Measurements from ENCODE around the gene CCR8. TPM values are rescaled to one million over a fixed set of nuclear protein-coding genes. Genes with fewer than 3 reads are reported as not detected.

CCR8 gene
- total and polyA plus RNA-seq, 12 donors: not detected

DNA sequence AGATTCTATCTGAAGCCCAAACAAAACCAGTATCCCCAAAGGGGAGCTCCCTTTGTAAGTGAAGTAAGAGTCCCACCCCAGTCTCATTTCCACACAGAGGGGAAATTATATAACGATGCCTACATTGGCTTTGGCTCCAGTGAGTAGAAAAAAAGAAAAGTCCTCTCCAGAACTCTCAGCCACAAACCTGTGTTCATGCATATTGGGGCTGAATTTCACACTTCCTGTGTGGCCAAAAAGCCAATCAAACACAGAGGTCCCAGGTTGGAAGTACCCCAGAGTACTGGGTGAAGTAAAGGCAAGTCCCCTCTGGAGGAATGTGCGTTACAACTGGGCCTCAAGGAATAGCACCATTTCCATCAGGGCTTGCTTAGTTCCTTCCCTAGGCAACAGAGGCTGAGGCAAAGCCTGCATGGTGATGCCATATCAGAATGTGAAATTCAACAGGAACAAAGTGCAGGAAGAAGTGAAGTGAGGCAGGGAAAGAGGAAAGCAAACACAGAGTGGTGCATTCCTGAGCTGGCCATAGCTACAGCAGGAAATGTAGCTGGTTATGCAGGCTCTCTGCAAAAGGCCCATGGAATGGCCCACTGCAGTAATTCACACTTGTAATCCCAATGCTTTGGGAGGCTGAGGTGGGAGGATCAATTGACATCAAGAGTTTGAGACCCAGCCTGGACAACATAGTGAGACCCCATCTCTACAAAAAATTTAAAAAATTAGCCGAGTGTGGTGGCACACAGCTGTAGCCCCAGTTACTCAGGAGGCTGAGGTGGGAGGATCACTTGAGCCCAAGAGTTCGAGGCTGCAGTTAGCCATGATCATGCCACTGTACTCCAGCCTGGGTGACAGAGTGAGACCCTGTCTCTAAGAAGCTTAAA, 33.1 kb upstream of the CCR8 start:
- H3K27me3 ChIP-seq: no peaks in the 10 kb centered on the region
- DNase-seq (no peak), ATAC-seq (no peak)
- H3K27ac ChIP-seq: no peak overlapping the region
- H3K36me3 ChIP-seq: no peaks in the 10 kb centered on the region
- H3K9me3 ChIP-seq: peaks cover 0 to 32% (median 6%) of the 10 kb centered on the region in 11 donors
- intact Hi-C loops (cut with DNase I): no loop called here
- H3K4me3 ChIP-seq: no peak overlapping the region
- TF ChIP-seq, protein P1, sequence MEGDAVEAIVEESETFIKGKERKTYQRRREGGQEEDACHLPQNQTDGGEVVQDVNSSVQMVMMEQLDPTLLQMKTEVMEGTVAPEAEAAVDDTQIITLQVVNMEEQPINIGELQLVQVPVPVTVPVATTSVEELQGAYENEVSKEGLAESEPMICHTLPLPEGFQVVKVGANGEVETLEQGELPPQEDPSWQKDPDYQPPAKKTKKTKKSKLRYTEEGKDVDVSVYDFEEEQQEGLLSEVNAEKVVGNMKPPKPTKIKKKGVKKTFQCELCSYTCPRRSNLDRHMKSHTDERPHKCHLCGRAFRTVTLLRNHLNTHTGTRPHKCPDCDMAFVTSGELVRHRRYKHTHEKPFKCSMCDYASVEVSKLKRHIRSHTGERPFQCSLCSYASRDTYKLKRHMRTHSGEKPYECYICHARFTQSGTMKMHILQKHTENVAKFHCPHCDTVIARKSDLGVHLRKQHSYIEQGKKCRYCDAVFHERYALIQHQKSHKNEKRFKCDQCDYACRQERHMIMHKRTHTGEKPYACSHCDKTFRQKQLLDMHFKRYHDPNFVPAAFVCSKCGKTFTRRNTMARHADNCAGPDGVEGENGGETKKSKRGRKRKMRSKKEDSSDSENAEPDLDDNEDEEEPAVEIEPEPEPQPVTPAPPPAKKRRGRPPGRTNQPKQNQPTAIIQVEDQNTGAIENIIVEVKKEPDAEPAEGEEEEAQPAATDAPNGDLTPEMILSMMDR (IDR thresholded peaks at IDR 0.05): no peak
- 79 to 87% methylated on average over 4 of the region's 4 CpGs for WGBS, 2 donors
- no peaks in the 10 kb centered on the region for H3K4me1 ChIP-seq

DNA sequence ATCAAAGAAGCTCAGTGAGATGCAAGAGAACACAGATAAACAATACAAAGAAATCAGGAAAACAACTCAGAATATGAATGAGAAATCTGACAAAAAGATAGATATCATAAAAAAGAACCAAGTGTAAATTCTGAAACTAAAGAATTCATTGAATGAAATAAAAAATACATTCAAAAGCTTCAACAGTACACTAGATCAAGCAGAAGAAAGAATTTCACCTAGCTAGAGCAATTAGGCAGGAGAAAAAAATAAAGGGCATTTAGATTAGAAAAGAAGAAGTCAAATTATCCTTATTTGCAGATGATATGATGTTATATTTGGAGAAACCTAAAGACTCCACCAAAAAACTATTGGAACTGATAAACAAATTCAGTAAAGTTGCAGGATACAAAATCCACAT, 30.2 kb upstream of the CCR8 start:
- intact Hi-C loops (cut with DNase I): no loop called here
- TF ChIP-seq, protein P1 (IDR thresholded peaks at IDR 0.05): no peak
- peaks cover 0 to 51% (median 12%) of the 10 kb centered on the region in 11 donors for H3K9me3 ChIP-seq
- ATAC-seq (no peak), DNase-seq (no peak)
- no peaks in the 10 kb centered on the region for H3K4me1 ChIP-seq
- no peak overlapping the region for H3K27ac ChIP-seq
- H3K36me3 ChIP-seq: no peaks in the 10 kb centered on the region
- H3K4me3 ChIP-seq: no peak overlapping the region
- peaks cover 0 to 4% (median 0%) of the 10 kb centered on the region in 7 donors for H3K27me3 ChIP-seq

DNA sequence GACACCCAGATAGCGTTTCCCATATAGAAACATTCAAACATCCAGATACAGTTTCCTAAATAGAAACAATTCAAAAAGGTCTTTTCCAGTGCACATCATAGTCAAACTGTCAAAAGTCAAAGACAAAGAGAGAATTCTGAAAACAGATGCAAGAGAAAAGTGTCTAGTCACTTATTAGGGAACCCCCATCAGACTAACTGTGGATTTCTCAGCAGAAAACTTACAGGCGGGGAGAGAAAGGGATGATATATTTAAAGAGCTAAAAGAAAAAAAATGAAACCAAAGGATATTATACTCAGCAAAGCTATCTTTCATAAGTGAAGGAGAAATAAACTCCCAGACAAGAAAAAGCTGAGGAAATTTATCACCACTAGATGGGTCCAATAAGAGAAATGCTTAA, 27.3 kb upstream of the CCR8 start:
- 90 to 91% methylated on average over 2 of the region's 2 CpGs for WGBS, 2 donors
- DNase-seq: no peak
- Histone ChIP-seq H3K36me3 (no peaks in the 10 kb centered on the region), H3K9me3 (peaks cover 0 to 71% (median 12%) of the 10 kb centered on the region in 11 donors), H3K27me3 (peaks cover 0 to 11% (median 0%) of the 10 kb centered on the region in 7 donors), H3K27ac (no peak overlapping the region), H3K4me3 (no peak overlapping the region), H3K4me1 (no peaks in the 10 kb centered on the region)
- ATAC-seq: no peak
- TF ChIP-seq, protein P1 (IDR thresholded peaks at IDR 0.05): no peak
- intact Hi-C loops (cut with DNase I): no loop called here

DNA sequence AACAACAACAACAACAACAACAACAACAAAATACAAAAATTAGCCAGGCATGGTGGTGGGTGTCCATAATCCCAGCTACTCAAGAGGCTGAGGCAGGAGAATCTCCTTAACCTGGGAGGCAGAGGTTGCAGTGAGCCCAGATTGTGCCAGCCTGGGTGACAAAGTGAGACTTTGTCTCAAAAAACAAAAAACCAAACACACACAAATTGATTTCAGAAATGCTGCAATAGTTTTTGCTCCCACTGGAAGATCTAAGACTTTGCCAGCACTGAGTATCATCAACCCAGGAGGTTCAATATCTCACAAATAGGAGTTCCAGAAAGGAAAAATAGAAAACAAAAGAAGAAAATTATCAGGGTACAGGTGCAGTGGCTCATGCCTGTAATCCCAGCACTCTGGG, 16.2 kb upstream of the CCR8 start:
- DNase-seq: no peak
- TF ChIP-seq, protein P1 (IDR thresholded peaks at IDR 0.05): no peak
- intact Hi-C loops (cut with DNase I): no loop called here
- Histone ChIP-seq H3K9me3 (peaks cover 0 to 30% (median 4%) of the 10 kb centered on the region in 11 donors), H3K4me3 (no peak overlapping the region), H3K27ac (no peak overlapping the region), H3K4me1 (no peaks in the 10 kb centered on the region), H3K36me3 (no peaks in the 10 kb centered on the region), H3K27me3 (no peaks in the 10 kb centered on the region)
- no peak for ATAC-seq

Data from heart right ventricle (tissue), 16 donors.